NOMO-1 (cell line): ENCODE results near the gene NUP50.
"Not testable (repeated sequence)": the region's sequence is repeated elsewhere in the genome, so short reads cannot be mapped to it uniquely, and the experiment has no call there.

Experiments used
- DNase-seq, 2 experiments: peaks; one replicate each; lab custom pipeline; 2025; ENCODE audit not compliant: unreplicated experiment in 2 of 2; lab: John Stamatoyannopoulos, UW

NUP50 gene

DNA sequence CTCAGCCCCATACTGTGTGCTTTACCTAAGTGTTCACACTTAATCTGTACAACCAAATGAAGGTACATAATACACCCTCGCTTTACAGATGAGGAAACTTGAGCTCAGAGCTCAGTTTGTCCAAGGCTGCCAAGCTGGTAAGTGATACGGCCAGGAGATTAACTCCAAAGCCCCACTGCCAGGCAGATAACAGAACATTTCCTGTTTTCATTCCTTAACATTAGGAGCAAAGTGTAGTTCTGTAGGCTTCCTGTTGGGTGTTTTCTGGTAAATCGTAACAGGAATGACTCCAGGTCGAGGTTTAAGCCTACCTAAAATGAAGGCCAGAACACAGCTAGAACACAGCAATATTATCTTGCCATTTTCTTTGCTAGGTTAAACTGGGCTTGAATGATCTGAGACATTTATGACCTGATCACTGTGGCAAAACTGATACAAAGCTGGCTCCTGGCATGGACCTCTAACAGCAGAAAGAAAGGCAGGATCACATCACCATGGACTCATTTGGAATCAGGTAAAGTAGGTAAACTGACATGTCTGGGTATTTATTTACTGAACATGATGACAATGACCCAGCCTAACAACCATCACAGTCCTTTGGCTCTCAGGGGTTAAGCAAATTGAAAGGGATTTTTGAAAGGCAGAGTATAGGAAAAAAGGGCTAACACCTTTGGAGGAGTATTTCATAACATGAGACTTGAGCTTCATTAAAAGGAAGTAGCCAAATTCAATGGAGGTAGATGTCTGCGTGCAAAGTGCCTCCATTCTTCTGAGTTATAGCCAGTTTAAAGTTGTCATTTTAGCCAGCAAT lies 3.9 kb upstream of the NUP50 start:
- no peak for DNase-seq

DNA sequence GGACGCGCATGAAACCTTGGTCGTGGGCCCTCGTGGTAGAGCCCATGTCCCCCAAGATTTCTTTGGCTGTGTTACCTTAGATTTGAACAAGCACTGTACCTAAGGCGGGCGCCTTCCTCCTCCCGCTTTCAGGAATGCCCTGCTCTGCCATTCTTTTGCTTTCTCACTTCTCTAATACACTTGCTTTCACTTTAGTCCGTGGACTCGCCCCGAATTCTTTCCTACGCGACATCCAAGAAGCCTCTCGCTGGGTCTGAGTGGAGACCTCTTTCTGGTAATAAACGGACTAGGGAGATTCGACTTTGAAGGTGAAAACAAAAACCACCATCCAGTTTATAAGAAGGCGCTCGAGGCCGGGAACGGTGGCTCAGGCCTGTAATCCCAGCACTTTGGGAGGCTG lies 1.2 kb upstream of the NUP50 start:
- no peak for DNase-seq

DNA sequence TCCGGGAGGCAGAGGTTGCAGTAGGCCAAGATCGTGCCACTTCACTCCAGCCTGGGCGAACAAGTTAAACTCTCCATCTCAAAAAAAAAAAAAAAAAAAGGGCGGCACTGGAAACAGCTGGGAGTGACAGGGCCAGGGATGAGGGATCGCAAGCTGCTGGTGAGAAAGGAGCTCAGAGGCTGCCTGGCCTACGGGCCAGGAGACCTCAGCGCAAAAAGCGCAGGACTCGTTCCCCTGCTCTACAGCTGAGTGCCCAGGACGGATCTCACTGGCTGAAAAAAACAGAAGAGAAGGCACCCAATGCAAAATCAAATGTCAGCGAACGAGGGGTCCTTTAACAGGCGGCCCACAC lies 650 bp upstream of the NUP50 start:
- peak in 1 of 2 experiments; percentile 17 for DNase-seq

DNA sequence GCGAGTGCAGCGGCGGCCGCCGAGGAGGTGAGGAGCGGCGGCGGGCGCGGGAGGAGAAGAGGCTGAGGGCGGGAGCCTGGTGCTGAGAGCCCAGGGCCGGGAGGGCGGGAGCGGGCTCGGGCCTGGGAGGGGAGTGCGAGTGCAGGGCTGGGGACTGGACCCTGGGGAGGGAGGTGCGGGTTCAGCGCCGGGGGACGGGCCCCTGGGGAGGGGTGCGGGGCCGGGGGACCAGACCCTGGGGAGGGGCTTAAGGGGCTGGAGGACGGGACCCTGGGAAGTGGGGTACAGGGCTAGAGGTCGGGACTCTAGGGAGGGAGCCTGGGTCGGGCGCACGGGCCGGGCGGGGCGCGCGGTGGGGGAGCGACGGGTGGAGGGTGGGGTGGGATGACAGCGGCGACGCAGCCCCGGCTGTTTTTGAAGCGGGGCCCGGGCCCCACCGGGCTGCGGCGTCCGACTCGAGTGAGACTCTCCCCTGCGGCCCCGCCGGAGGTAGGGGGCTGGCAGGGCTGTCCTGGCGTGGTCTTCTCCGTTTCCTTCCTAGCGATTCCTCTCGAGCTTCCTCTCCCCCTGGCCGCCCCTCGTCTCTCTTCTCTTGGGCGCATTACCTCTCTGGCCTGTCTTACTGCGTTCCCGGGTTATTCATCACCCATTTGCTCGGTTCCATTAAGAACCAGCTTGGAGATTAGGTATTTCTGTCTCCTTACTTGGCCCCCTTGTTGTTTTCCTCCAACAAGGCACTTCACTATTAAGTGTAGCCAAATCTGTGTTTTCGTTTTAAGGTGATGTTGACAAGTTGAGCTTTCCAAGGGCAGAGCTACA lies 754 bp downstream of the NUP50 start:
- no peak for DNase-seq

DNA sequence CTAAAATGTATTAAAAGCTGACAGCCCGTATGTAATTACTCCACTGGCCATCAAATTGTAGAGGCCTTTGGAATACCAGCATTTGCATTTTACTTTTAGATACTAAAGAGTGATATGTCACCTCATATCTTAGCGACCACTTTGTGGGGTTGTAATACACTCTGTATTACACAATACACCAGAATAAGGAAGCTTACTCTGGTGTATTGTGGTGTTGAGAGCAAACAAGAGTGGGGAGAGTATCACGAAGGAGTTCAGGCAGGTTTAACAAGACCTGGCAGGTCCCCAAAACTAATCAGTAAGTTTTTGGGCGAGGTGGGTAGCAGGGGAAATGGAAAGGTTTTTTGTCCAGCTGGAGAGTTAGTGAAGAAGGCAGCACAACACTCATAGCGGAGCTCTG lies 3.2 kb downstream of the NUP50 start:
- DNase-seq, result peak; percentile 53 to 85

DNA sequence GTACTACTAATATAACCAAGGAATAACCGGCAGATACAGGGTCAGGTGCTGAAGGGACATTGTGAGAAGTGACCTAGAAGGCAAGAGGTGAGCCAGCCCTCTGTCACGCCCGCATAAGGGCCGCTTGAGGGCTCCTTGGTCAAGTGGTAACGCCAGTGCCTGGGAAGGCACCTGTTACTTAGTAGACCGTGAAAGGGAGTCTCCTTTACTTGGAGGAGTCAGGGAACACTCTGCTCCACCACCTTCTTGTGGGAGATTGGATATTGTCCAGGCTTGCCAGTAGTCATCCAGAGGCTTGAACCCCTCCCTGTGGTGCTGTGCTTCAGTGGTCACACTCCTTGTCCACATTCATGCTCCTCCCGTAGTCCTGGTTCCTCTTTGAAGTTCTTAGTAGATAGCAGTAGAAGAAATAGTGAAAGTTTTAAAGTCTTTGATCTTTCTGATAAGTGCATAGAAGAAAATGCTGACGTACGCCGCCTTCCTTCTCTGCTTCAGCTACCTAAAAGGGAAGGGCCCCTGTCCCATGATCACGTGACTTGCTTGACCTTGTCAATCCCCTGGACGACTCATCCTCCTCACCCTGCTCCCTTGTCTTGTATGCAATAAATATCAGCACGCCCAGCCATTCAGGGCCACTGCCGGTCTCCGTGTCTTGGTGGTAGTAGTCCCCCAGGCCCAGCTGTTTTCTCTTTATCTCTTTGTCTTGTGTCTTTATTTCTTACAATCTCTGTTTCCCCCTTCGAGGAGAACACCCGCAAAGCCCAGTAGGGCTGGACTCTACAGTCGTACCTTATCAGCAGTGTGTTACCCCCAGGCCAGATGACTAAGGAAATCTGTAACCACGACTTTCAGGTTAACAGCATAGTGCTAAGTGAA lies 6.1 kb downstream of the NUP50 start:
- no peak for DNase-seq

DNA sequence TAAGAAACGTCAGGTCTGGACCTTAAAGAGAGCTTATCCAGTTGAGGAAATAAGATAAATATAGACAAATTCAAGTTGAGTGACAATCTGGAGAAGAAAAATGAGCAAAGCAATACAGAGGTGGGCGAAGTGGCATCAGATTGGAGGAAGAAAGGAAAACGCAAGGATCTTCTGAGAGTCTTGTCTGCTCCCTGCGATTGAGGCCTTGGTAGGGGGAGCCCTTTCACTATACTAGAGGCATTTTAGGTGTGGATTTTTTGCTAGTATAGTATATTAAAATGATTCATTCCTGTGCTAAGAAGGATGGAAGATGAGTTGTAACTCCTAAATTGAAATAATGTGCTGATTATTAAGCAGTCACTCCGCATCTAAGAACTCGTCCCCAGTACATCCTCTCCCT lies 8.1 kb downstream of the NUP50 start:
- no peak for DNase-seq

DNA sequence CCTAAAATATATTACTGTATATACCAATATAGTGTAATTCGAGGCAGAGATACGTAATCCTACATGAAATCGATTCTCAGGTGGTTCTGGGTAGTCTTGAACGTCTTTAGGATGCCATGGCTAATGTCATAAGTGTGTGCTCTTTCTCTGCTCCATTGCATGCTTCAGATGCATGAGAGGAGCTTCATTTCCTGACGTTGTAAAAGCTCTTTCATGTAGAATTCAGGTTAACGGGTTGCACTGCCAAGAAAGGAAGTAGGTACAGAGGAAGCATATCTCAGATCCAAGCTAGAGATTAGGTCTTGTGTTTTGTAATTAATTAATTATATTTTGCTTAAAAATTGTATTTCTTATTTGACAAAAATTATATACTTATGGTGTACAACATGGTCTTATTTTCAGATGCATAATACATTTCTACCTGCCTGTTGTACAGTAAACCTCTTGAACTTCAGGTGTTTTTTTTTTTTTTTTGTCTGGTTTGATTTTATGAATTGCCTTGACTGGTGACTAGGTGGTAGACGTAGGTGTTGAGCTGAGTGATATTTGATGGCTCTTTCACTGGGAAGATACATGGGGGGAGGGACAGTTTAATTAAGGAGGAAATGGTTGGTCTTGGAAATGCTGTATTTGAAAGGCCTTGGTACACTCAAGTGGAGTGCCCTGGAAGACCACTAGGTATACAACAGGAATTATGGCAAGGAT lies 9.3 kb downstream of the NUP50 start:
- DNase-seq, result no peak

DNA sequence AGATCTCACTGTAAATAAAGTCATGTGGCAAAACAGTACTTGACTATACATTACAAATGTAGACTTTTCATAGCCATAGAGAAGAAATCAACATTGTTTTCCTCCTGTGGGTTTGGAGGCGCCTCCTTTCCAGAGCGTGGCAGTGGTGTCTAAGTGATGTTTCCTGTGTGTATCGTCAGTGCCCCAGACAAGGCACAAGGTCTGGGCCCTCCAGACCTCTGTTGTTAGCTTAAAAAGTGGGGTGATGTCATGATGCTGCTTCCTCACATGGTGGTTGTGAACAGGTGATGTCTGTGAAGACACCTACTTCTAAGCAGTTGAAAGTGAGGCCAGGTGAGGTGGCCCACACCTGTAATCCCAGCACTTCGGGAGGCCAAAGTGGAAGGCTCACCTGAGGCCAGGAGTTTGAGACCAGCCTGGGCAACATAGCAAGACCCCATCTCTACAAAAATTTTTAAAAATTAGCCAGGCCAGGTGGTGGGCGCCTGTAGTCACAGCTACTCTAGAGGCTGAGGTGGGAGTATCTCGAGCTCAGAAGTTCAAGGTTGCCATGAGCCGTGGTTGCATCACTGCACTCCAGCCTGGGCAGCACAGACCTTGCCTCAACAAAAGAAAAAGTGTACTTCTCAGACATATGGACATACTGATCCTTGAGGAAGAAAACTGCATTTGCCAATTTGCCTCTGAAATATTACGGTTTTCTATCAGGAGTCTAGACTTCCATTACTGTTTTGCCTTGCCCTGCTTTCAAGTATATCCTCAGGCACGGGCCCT lies 15.7 kb downstream of the NUP50 start:
- no peak for DNase-seq

DNA sequence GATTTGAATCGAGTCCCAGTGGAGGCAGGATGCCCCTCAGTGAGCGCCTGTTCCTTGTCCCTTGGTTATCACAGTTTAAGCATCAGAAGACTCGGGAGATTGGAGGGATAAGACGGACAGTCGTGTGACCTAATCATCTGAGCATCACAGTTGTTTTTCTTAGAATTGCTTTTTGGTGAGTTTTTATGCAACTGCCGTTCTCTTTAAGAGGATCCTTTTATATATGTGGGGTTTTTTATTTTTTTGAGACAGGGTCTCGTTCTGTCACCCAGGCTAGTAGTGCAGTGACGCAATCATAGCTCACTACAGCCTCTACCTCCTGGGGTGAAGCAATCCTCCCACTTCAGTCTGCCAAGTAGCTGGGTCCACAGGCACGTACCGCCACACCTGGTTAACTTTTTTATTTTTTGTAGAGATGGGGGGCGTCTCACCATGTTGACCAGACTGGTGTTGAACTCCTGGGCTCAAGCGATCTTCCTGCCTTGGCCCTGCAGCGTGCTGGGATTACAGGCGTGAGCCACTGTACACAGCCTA lies 16.5 kb downstream of the NUP50 start:
- peak in 1 of 2 experiments; percentile 16 for DNase-seq

DNA sequence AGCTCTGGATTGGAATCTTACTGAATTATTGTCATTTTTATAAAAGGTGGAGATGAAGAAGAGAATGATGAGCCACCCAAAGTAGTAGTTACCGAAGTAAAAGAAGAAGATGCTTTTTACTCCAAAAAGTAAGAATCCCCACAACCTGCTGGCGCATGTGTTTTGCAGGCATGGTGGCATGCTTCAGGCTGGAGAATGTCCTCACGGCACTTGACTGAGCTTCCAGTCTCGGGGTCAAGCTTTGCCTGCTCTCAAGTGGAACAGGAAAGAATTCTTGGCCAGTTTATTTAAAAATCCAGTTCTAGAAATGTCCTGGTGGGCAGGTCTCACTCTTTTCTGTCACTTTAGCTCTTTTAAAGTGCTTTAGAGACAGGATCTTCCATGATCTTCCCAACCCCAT lies 17.5 kb downstream of the NUP50 start:
- DNase-seq, result no peak

DNA sequence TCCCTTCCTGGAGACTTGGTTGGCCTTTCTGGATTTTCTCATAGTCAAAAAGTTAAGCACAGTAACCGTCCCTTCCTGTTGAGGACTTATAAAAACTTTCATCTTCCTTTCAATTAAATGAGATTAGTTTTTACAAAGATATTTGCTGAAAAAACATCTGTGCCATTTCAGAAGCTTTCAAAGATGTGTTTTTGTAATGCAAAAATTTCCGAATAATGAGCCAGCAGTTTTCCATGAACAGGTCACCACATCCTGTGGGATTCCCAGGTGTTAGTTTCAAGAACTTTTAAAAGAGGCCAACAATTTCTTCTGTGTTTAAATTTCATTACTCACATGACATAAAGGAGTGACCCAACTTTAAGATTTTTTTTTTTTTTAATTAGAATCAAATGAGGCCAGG lies 18.0 kb downstream of the NUP50 start:
- DNase-seq, result no peak

DNA sequence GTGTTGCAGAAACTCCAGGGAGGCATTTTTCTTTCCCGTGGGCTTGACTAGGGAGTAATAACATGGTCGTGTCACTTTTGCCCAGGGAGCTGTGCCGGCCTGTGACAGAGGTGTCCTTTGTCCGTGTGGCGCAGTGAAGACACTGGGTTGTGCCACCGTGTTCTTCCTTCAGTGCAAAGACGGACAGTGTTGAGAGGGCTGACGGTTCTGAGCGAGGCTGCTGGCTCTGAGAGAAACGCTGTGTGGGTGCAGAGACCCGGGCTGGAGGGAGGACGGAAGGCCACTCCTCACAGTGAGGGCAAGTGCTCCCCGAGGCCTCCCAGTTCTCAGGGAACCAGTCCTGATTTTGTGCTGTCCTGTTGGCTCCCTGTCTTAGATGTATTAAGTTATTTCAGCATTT lies 20.2 kb downstream of the NUP50 start:
- no peak for DNase-seq

DNA sequence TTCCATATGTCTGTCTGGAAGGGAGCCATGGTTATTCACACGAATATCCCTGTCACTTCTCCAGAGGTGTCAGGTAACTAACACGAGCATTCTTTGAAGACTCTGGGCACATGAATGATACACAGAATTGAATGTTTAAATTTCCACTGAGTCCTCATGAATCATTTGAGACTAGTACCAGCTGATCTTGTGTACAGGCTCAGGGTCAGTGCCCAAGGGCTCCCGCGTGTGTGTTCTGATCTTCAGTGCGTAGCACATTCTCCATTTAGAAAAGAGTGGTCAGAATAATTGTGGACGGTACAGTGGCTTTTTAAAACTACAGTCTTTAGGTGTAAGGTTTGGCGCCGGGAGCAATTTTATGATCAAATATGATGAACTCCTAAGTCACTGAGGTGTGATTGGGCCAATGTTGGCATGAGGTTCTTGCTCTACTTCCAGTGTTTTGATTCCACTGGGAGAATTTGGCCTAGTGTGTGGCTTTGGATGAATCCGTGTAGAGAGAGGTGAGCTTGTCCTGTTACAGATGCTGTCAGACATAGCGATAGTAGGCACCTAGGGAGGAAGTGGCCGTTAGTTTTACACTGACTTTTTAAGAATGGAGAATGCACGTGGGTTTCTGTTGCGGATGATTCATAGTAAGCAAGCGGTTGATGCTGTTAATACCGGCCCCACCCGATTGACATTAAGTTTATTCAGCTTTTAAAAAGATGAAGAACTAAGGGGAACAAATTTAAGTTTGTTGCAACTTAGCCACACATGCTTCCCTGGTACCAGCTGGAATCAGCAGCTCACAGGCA lies 22.2 kb downstream of the NUP50 start:
- DNase-seq, result no peak

DNA sequence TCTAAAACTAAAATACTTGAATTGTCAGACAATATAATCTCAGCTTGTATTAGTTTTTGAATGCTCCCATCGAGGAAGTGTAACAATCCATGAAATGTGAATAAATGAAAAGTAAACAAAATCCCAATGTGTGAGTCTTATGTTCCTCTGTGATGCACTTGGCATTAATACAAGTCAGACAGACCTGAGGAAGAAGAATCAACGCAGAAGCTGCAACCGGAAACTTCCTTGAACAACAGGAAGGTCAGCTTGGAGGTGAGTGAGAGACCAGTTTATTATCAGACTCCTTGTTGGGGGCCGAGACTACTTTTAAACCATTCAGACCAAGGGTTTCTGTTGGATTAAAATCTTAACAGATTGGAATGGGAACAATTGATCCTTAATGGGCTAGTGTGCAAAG lies 24.2 kb downstream of the NUP50 start:
- DNase-seq, result no peak

DNA sequence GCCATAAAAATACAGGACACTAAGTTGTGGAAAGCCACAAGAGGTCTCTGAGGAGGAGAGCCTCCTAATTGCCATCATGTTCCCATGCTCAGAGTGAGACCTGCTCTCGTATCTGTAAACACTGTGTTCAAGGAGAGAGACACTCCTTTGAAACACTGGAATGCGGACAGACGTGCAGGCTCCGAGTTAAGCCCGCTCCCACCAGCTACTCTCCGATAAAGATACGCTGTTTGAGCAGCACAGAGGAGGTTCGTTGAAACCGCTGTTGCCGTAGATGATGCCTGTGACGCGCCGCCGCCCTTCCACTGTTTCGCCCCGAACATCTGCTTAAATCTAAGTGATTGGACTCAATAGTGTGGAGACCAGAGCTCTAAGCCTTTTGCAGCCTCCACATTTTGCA lies 25.1 kb downstream of the NUP50 start:
- no peak for DNase-seq

DNA sequence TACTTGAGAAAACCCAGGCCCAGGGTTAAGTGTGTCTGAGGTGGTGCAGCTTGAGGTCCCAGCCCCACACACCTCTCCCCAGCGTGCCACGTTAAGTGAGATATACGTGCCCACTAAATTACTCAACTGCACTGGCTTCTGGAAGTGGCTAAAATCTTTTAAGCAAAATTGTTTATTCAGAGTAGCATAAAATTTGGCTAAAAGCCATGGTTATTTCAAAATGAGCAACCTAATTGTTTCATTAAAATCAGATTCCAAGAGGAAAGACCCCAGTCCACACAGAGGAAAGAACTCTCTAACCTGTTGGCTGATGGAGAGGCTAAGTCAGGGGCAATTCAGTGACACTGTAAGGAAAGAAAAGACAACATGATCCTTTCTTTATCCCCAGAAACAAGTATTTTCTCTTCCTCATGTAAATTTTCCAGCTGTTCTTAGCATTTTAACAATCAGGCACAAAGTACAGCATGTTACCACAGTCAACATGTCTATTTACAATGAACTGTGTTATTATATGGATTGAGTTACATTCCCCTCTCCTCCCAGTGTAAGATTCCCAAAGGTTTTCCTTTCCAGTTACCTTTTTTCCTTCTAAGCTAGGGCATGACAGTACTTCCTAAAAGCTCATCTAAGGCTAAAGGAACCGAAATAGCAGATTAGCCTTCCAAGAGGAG lies 26.6 kb downstream of the NUP50 start:
- DNase-seq, result no peak

DNA sequence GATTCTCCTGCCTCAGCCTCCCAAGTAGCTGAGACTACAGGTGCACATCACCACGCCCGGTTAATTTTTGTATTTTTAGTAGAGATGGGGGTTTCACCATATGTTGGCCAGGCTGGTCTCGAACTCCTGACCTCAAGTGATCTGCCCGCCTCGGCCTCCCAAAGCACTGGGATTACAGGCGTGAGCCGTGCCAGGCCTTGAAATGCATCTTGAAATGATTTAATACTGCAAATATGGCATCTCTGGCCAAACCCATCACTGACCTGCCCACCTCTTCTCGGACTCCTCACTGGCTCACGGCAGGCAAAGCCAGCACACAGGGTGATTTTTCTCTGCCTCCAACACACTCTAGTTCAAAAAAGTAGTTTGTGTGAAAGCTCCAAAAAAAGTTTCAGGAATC lies 28.0 kb downstream of the NUP50 start:
- not testable (repeated sequence) for DNase-seq
